Ammon's horn (tissue), 1 donor: Measurements from ENCODE around the gene NSD1.

Experiments used
- DNase-seq: peaks from one replicate; pipeline ENCODE4 v3.0.0-alpha.2; 2016; ENCODE audit warnings: low spot score

NSD1 gene, protein sequence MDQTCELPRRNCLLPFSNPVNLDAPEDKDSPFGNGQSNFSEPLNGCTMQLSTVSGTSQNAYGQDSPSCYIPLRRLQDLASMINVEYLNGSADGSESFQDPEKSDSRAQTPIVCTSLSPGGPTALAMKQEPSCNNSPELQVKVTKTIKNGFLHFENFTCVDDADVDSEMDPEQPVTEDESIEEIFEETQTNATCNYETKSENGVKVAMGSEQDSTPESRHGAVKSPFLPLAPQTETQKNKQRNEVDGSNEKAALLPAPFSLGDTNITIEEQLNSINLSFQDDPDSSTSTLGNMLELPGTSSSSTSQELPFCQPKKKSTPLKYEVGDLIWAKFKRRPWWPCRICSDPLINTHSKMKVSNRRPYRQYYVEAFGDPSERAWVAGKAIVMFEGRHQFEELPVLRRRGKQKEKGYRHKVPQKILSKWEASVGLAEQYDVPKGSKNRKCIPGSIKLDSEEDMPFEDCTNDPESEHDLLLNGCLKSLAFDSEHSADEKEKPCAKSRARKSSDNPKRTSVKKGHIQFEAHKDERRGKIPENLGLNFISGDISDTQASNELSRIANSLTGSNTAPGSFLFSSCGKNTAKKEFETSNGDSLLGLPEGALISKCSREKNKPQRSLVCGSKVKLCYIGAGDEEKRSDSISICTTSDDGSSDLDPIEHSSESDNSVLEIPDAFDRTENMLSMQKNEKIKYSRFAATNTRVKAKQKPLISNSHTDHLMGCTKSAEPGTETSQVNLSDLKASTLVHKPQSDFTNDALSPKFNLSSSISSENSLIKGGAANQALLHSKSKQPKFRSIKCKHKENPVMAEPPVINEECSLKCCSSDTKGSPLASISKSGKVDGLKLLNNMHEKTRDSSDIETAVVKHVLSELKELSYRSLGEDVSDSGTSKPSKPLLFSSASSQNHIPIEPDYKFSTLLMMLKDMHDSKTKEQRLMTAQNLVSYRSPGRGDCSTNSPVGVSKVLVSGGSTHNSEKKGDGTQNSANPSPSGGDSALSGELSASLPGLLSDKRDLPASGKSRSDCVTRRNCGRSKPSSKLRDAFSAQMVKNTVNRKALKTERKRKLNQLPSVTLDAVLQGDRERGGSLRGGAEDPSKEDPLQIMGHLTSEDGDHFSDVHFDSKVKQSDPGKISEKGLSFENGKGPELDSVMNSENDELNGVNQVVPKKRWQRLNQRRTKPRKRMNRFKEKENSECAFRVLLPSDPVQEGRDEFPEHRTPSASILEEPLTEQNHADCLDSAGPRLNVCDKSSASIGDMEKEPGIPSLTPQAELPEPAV (N-terminal part only)

DNA sequence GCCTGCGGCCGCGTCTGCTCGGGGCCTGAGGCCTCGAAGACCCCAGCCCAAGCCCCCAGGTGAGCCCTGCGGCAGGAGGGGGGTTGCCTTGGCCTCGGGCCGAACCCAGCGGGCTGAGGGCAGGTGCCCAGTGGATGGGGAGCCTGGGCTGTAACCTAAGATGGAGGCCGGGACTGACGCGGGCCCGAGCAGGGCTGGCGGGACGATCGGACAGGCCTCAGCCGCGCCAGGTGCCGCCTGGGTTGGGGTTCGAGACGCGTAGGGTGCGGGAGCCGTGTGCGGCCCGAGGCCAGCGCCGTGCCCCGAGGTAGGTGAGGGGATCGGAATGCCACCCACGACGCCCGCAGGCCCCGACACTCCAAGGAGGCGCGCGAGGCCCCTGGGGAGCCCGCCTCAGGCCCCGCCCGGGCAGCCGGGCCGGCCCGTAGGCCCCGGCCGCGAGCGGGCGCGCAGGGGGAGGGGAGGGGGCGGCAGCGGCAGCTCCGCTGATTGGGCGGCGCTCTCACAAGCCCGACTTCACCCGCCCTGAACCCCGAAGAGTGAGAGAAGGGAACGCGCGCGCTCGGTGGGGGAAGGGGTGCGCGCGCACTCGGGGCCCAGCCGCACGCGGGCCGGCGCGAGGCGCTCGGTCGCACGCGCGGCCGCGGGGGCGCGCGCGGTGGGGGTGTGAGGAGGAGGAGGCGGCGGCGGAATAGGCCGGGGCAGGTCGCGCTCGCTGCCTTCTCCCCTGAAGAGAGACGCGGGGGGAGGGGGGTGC, at the start of gene NSD1:
TSS of gene NSD1 (plus strand) at position 678 of the 757 bp plus-strand sequence. CDS start 1,331 bp downstream, outside the sequence.
- DNase-seq: peak; percentile 95

GRCh38 chr5:177084175-177084574, 49.4 kb upstream of the NSD1 start:
- no peak for DNase-seq

DNA sequence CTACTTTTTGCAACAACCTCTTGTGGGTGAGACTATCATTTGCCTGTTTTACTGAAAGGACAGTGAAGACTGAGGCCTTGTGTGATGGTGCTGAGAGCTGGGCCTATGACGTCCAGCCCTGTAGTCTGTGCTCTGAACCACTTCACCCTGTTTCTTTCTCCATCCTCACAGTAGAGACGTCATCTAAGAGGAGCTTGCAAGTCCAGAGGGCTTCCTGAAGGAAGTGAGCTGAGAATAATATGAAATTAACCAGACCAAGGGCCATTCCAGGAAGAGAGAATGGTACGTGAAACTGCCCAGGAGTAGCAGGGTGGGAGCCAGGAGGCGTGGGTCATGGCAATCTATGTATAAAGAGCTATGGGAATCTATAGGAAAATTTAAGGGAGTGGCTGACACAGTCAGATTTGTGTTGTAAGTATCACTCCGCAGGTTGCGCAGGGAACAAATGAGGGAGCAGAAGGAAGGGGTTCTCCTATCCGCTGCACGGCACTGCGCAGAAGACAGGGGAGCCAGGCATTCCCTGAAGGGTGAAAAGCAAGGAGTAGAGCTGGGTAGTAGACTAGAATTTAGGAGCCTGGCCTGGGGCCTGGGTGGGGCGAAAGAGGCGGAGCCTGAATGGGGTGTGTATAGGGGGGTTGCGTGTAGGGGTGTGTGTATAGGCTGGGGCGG, 47.5 kb upstream of the NSD1 start:
- no peak for DNase-seq

DNA sequence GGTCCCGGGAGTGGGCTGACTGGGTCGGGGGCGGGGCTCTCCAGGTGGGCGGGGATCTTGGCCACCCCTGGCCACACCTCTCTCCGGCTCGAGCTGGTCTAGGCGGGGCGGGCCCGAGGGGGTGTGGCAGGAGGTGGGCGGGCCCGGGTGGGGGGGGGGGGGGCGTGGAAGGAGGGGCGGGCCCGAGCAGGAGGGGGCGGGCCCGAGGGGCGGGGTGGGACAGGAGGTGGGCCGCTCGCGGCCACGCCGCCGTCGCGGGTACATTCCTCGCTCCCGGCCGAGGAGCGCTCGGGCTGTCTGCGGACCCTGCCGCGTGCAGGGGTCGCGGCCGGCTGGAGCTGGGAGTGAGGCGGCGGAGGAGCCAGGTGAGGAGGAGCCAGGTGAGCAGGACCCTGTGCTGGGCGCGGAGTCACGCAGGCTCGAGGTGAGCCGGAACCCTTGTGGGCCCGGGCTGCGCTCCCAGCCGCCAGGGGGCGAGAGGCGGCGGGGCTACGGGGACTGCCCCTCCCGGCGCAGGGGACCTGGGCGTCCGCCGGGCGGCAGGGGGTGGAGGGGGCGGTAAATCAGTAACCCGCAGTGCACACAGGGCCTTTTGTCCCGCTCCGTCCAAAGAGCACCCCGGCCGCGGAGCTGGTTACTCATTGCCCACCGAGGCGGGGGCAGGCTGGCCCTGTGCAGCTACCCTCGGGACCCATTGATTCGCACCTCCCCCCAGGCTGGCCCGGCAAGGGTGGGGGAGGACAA, 46.7 kb upstream of the NSD1 start, which contains the start of gene FGFR4:
TSS of gene FGFR4 (plus strand) at position 262 of the 744 bp plus-strand sequence. CDS start 2,688 bp downstream, outside the sequence.
- no peak for DNase-seq

- DNase-seq: no peak
These were observed 46.1 kb upstream of the NSD1 start for GRCh38 chr5:177087398-177088005.

GRCh38 chr5:177089127-177089526, 44.4 kb upstream of the NSD1 start:
- DNase-seq: no peak

DNA sequence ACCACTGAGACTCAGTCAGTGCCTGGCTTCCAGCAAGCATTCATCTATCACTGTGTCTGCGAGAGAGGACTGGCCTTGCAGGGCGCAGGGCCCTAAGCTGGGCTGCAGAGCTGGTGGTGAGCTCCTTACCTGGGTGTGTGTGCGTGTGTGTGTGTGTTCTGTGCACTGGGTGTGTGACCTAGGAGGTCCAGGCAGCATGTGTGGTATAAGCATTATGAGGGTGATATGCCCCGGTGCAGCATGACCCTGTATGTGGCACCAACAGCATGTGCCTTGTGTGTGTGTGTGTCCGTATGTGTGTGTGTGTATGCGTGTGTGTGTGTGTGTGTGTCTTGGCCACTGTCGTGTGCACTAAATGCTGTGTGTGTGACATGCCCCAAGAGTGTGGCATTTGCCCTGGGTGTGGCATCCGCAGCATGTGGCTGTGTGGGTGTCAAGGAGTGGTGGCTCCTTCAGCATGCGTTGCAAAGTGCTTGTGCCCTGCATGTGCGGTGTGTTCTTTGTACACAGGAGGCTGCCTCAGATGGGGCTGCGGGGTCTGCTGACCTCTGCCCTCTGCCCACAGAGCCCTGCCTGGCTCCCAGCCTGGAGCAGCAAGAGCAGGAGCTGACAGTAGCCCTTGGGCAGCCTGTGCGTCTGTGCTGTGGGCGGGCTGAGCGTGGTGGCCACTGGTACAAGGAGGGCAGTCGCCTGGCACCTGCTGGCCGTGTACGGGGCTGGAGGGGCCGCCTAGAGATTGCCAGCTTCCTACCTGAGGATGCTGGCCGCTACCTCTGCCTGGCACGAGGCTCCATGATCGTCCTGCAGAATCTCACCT, 43.5 kb upstream of the NSD1 start:
- no peak for DNase-seq

DNA sequence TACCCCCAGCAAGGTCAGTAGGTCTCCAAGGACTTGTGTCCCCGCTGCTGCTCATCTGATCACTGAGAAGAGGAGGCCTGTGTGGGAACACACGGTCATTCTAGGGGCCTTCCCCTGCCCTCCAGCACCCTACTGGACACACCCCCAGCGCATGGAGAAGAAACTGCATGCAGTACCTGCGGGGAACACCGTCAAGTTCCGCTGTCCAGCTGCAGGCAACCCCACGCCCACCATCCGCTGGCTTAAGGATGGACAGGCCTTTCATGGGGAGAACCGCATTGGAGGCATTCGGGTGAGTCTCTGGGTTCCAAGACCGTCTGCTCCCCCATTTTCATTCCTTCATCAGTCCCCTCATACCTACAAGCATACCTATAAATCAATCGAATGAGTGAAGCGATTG, 42.8 kb upstream of the NSD1 start:
- no peak for DNase-seq

GRCh38 chr5:177091232-177091631, 42.3 kb upstream of the NSD1 start:
- DNase-seq: no peak

GRCh38 chr5:177092178-177093081, 41.1 kb upstream of the NSD1 start:
- DNase-seq: no peak

- no peak for DNase-seq
These were observed 40.4 kb upstream of the NSD1 start for GRCh38 chr5:177093082-177093712.

- DNase-seq: no peak
These were observed 39.8 kb upstream of the NSD1 start for GRCh38 chr5:177093803-177094202.

GRCh38 chr5:177094224-177095087, 39.1 kb upstream of the NSD1 start:
- DNase-seq: no peak

DNA sequence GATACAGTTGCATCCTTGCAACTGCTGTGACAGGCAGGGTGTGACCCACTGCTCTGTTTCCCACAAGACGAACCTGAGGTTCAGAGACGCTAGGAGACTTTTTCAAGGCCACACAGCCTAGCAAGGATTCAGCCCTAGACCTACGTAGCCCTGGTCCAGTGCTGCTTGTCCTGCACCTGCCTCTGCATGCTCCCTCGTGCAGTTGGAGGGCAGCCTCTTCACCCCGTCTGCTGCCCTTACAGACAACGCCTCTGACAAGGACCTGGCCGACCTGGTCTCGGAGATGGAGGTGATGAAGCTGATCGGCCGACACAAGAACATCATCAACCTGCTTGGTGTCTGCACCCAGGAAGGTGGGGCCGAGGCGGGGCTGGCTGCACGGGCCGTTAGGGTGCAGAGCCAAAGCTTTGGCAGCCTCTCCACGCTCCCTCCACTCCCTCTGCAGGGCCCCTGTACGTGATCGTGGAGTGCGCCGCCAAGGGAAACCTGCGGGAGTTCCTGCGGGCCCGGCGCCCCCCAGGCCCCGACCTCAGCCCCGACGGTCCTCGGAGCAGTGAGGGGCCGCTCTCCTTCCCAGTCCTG, 38.4 kb upstream of the NSD1 start:
- no peak for DNase-seq

DNA sequence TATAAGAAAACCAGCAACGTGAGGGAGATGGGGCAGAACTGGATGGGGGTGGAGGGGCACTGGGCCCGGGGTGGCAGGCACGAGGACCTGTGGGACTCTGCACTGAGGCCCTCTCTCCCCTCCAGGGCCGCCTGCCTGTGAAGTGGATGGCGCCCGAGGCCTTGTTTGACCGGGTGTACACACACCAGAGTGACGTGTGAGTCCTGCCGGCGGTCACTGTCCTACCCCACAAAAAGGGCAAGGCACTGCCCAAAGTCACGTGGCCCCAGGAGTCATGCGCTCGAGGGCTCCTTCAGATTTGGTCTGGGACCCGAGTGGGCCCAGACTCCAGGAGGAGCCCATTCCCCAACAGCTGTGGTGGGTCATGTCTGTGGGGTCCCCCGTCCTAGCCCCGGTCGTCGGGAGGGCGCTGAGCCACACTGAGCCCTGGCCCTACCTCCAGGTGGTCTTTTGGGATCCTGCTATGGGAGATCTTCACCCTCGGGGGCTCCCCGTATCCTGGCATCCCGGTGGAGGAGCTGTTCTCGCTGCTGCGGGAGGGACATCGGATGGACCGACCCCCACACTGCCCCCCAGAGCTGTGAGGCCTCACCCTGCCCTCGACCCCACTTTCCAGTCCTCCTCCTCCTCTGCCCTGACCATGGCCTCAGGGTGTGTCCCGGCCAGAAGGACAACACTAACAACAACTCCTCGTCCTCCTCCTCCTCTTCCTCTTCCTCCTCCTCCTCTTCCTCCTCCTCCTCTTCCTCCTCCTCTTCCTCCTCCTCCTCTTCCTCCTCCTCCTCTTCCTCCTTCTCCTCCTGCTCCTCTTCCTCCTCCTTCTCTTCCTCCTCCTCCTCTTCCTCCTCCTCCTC, 37.2 kb upstream of the NSD1 start:
- DNase-seq: no peak
